T-helper 2 cell treated with Interferon-gamma antibody and Interleukin-4, amounts not matched to agents 100 ng/mL and 5 ng/mL, for 36 hours (primary cell): ENCODE measurements around the gene HEATR5A. TPM values are rescaled to one million over a fixed set of nuclear protein-coding genes. Genes with fewer than 3 reads are reported as not detected.
"Not testable (repeated sequence)": the region's sequence is repeated elsewhere in the genome, so short reads cannot be mapped to it uniquely, and the experiment has no call there.

Experiments
- intact Hi-C: fragments of 100-400 bp; cut with micrococcal nuclease; formaldehyde crosslinking; loops from one replicate; pipeline ENCODE4 v1.15.1; 2023
- total RNA-seq: library from RNA; stranded (reverse); gene quantifications from 2 replicates; pipeline ENCODE4 v1.2.3, GENCODE V29; 2022

Gene HEATR5A
- total RNA-seq, result 8.3 and 9.0 TPM in 2 replicates

GRCh38 chr14:31420319-31421111 lies at the start of gene HEATR5A:
HEATR5A (minus strand) TSS chr14:31420550; CDS start chr14:31402975, 17,575 bp downstream.
- intact Hi-C loops, result loop anchor here (1.0 to 10.0 kb wide), 6 partner anchors 37 to 394 kb away; partner anchors contain the start of genes DTD2, NUBPL and STRN3

GRCh38 chr14:31466554-31466953 lies 46.2 kb upstream of the HEATR5A start:
- intact Hi-C loops, result no loop called here

- intact Hi-C loops, result no loop called here
Observed at GRCh38 chr14:31465111-31465510, 44.8 kb upstream of the HEATR5A start.

GRCh38 chr14:31462450-31462849 lies 42.1 kb upstream of the HEATR5A start:
- intact Hi-C loops, result not testable (repeated sequence)

- intact Hi-C loops, result no loop called here
Observed at GRCh38 chr14:31461545-31461944, 41.2 kb upstream of the HEATR5A start.

- intact Hi-C loops, result loop anchor here (1.0 to 10.0 kb wide), 9 partner anchors 38 to 899 kb away; partner anchors contain the start of genes ARHGAP5, G2E3, HEATR5A and HECTD1
Observed at GRCh38 chr14:31457665-31458659, 37.6 kb upstream of the HEATR5A start.

GRCh38 chr14:31456841-31457664 lies 36.7 kb upstream of the HEATR5A start, which contains the start of gene DTD2:
DTD2 (minus strand) TSS chr14:31457506; CDS start chr14:31457393, 113 bp downstream.
- intact Hi-C loops, result loop anchor here (1.0 to 10.0 kb wide), 9 partner anchors 37 to 898 kb away; partner anchors contain the start of genes ARHGAP5, G2E3, HEATR5A and HECTD1

- intact Hi-C loops, result loop anchor here (10.0 kb wide), 2 partner anchors 75 to 655 kb away; no protein-coding TSS in a partner anchor
Observed at GRCh38 chr14:31449971-31450610, 29.7 kb upstream of the HEATR5A start.

- intact Hi-C loops, result no loop called here
Observed at GRCh38 chr14:31449136-31449535, 28.8 kb upstream of the HEATR5A start.

- intact Hi-C loops, result no loop called here
Observed at GRCh38 chr14:31445703-31446102, 25.4 kb upstream of the HEATR5A start.

GRCh38 chr14:31442284-31442683 lies 21.9 kb upstream of the HEATR5A start:
- intact Hi-C loops, result no loop called here

- intact Hi-C loops, result no loop called here
Observed at GRCh38 chr14:31441273-31442111, 21.1 kb upstream of the HEATR5A start.

- intact Hi-C loops, result no loop called here
Observed at GRCh38 chr14:31440280-31440679, 19.9 kb upstream of the HEATR5A start.

- intact Hi-C loops, result no loop called here
Observed at GRCh38 chr14:31439561-31439960, 19.2 kb upstream of the HEATR5A start.

GRCh38 chr14:31437045-31437691 lies 16.8 kb upstream of the HEATR5A start:
- intact Hi-C loops, result not testable (repeated sequence)

GRCh38 chr14:31435276-31435675 lies 14.9 kb upstream of the HEATR5A start:
- intact Hi-C loops, result no loop called here

- intact Hi-C loops, result no loop called here
Observed at GRCh38 chr14:31430634-31431264, 10.4 kb upstream of the HEATR5A start.

- intact Hi-C loops, result loop anchor here (10.0 kb wide), 1 partner anchor 305 kb away; no protein-coding TSS in a partner anchor
Observed at GRCh38 chr14:31429791-31430190, 9.4 kb upstream of the HEATR5A start.
